ENCODE results near the gene RGS12. TPM values are rescaled to one million over a fixed set of nuclear protein-coding genes. Genes with fewer than 3 reads are reported as not detected.

Gene RGS12
- total RNA-seq, 2 experiments from 2014 or later: 5.2 to 6.4 TPM

DNA sequence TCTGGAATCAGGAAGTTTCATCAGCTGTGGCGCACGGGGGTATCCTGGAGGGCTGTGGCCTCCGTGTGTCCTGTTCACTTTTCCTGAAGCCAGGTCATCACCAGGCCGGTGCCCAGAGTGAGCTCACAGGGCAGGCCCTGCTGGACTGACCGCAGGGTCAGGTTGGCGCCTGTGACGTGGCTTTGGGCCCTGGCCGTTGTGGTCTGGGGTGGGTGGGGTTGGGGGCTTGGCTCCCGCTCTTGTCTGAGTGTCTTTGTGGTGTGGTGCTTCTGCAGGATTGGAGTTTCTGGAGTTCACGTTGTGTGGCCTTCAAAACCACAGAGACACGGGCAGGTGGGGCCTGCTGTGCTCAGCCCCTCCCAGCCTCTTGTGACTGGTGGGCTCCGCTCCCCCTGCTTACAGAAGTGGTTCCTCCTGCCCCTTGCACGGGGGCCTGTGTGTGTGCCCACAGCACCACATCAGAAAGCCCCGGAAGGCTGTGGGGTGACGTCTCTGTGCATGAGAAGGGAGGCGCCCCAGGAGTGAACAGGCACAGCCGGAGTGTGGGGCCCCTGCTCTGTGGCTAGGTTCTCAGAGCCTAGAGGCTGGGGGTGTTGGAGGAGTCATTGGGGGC is 9.5 kb downstream of the RGS12 start:
- TF ChIP-seq, protein P1, sequence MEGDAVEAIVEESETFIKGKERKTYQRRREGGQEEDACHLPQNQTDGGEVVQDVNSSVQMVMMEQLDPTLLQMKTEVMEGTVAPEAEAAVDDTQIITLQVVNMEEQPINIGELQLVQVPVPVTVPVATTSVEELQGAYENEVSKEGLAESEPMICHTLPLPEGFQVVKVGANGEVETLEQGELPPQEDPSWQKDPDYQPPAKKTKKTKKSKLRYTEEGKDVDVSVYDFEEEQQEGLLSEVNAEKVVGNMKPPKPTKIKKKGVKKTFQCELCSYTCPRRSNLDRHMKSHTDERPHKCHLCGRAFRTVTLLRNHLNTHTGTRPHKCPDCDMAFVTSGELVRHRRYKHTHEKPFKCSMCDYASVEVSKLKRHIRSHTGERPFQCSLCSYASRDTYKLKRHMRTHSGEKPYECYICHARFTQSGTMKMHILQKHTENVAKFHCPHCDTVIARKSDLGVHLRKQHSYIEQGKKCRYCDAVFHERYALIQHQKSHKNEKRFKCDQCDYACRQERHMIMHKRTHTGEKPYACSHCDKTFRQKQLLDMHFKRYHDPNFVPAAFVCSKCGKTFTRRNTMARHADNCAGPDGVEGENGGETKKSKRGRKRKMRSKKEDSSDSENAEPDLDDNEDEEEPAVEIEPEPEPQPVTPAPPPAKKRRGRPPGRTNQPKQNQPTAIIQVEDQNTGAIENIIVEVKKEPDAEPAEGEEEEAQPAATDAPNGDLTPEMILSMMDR (conservative IDR thresholded peaks at IDR 0.05; ENCODE audit: low read length): no peak
- TF ChIP-seq EZH2phosphoT487 (IDR thresholded peaks at IDR 0.05; ENCODE audit: borderline replicate concordance, low read depth, low read length): no peak
- CTCF ChIA-PET (ENCODE audit: unreplicated experiment): no interaction called here
- Histone ChIP-seq H3K36me3 (ENCODE audit: insufficient read depth, low read length) (no peaks in the 10 kb centered on the region), H3K4me3 (ENCODE audit: low read depth, low read length, poor library complexity, severe bottlenecking) (no peak overlapping the region), H3K9me3 (ENCODE audit: low read length) (no peaks in the 10 kb centered on the region), H4K20me1 (ENCODE audit: insufficient read depth, low read length) (no peaks in the 10 kb centered on the region), H3K9me2 (ENCODE audit: insufficient read depth, low read length) (no peaks in the 10 kb centered on the region), H3K4me1 (ENCODE audit: insufficient read depth, low read length, poor library complexity, severe bottlenecking) (peaks cover 29% of the 10 kb centered on the region), H3K27ac (ENCODE audit: low read depth, low read length, poor library complexity, severe bottlenecking) (no peak overlapping the region), H3K4me2 (ENCODE audit: low read length) (no peak overlapping the region), H3K79me2 (ENCODE audit: insufficient read depth, low read depth, low read length) (no peaks in the 10 kb centered on the region), H2AFZ (ENCODE audit: low read length) (0 out of 2 replicates have a peak overlapping the region, but pooled peaks have one; percentile 20)
- POLR2A ChIA-PET: interaction anchor here (0.6 kb wide), 1 partner anchor 286 kb away, joined by 4 read pairs; no protein-coding TSS in a partner anchor
- no peak for DNase-seq (ENCODE audit: low spot score)
- BruUV-seq (replicated peaks): no TSS peak
- intact Hi-C loops (cut with micrococcal nuclease; ENCODE audit: unreplicated experiment): no loop called here

GRCh38 chr4:3302786-3303564 is 10.2 kb downstream of the RGS12 start:
- Histone ChIP-seq H4K20me1 (ENCODE audit: insufficient read depth, low read length) (no peaks in the 10 kb centered on the region), H3K9me3 (ENCODE audit: low read length) (no peaks in the 10 kb centered on the region), H3K4me1 (ENCODE audit: insufficient read depth, low read length, poor library complexity, severe bottlenecking) (peaks cover 29% of the 10 kb centered on the region), H3K27ac (ENCODE audit: low read depth, low read length, poor library complexity, severe bottlenecking) (no peak overlapping the region), H3K4me2 (ENCODE audit: low read length) (no peak overlapping the region), H3K36me3 (ENCODE audit: insufficient read depth, low read length) (no peaks in the 10 kb centered on the region), H3K79me2 (ENCODE audit: insufficient read depth, low read depth, low read length) (no peaks in the 10 kb centered on the region), H2AFZ (ENCODE audit: low read length) (peak overlapping the region; percentile 20; the same call in 1 of the 2 replicates), H3K4me3 (ENCODE audit: low read depth, low read length, poor library complexity, severe bottlenecking) (no peak overlapping the region), H3K9me2 (ENCODE audit: insufficient read depth, low read length) (no peaks in the 10 kb centered on the region)
- ChIA-PET CTCF (ENCODE audit: unreplicated experiment) (no interaction called here), POLR2A (interaction anchor here (0.6 kb wide), 1 partner anchor 287 kb away, joined by 4 read pairs; no protein-coding TSS in a partner anchor)
- DNase-seq (ENCODE audit: low spot score): peak; percentile 7
- BruUV-seq (replicated peaks): no TSS peak
- intact Hi-C loops (cut with micrococcal nuclease; ENCODE audit: unreplicated experiment): no loop called here
- TF ChIP-seq, protein P1 (conservative IDR thresholded peaks at IDR 0.05; ENCODE audit: low read length): no peak
- TF ChIP-seq EZH2phosphoT487 (IDR thresholded peaks at IDR 0.05; ENCODE audit: borderline replicate concordance, low read depth, low read length): no peak

DNA sequence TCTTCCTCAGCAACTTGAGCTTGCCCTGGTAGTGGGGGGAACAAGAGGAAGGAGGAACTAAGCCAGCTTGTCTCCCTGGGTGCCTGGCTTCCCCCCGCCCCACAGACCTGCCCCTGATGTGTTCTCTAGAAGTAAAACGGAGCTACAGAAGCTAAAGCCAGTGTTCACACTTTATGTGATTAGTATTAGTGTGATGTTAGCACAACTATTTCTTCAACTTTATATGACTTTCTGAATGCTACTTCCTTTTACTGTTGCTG is 10.7 kb downstream of the RGS12 start:
- no peak overlapping the region for H3K27ac ChIP-seq (ENCODE audit: low read depth, low read length, poor library complexity, severe bottlenecking)
- POLR2A ChIA-PET: no interaction called here
- peaks cover 29% of the 10 kb centered on the region for H3K4me1 ChIP-seq (ENCODE audit: insufficient read depth, low read length, poor library complexity, severe bottlenecking)
- peak overlapping the region; percentile 7; the same call in 1 of the 2 replicates for H2AFZ ChIP-seq (ENCODE audit: low read length)
- no peaks in the 10 kb centered on the region for H4K20me1 ChIP-seq (ENCODE audit: insufficient read depth, low read length)
- no peaks in the 10 kb centered on the region for H3K79me2 ChIP-seq (ENCODE audit: insufficient read depth, low read depth, low read length)
- no TSS peak for BruUV-seq (replicated peaks)
- no peak overlapping the region for H3K4me3 ChIP-seq (ENCODE audit: low read depth, low read length, poor library complexity, severe bottlenecking)
- DNase-seq (ENCODE audit: low spot score): no peak
- no peak overlapping the region for H3K4me2 ChIP-seq (ENCODE audit: low read length)
- TF ChIP-seq, protein P1 (conservative IDR thresholded peaks at IDR 0.05; ENCODE audit: low read length): no peak
- TF ChIP-seq EZH2phosphoT487 (IDR thresholded peaks at IDR 0.05; ENCODE audit: borderline replicate concordance, low read depth, low read length): no peak
- no peaks in the 10 kb centered on the region for H3K36me3 ChIP-seq (ENCODE audit: insufficient read depth, low read length)
- CTCF ChIA-PET (ENCODE audit: unreplicated experiment): no interaction called here
- no peaks in the 10 kb centered on the region for H3K9me3 ChIP-seq (ENCODE audit: low read length)
- H3K9me2 ChIP-seq (ENCODE audit: insufficient read depth, low read length): no peaks in the 10 kb centered on the region
- intact Hi-C loops (cut with micrococcal nuclease; ENCODE audit: unreplicated experiment): no loop called here
